GM21619 (cell line): ENCODE results near the gene PDPK1.
"Not testable (repeated sequence)": the region's sequence is repeated elsewhere in the genome, so short reads cannot be mapped to it uniquely, and the experiment has no call there.

Experiments
- ATAC-seq: cut with Tn5 transposase; IDR thresholded peaks from one replicate; pipeline ENCODE4 v1.9.1; 2021; ENCODE audit not compliant: unreplicated experiment

The PDPK1 gene

DNA sequence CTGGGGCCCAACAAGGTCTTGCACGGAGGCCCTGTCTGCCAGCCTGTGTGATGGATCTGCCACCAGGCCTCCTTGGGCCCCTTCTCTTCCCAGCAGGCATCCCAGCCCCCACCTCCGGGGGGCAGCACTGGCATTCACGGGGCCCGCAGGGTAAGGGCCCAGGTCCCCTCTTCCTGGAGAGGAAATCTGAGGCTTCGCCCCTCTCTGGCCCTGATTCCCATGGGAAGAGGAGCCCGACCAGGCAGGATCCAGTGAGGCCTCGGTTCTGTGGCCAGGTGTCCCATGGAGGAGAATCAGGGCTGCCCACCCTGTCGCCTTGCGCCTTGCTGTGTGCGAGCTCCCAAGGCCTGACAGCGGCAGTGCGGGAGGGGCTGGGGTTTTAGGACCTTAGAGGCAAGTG lies 48.4 kb downstream of the PDPK1 start:
- no peak for ATAC-seq

DNA sequence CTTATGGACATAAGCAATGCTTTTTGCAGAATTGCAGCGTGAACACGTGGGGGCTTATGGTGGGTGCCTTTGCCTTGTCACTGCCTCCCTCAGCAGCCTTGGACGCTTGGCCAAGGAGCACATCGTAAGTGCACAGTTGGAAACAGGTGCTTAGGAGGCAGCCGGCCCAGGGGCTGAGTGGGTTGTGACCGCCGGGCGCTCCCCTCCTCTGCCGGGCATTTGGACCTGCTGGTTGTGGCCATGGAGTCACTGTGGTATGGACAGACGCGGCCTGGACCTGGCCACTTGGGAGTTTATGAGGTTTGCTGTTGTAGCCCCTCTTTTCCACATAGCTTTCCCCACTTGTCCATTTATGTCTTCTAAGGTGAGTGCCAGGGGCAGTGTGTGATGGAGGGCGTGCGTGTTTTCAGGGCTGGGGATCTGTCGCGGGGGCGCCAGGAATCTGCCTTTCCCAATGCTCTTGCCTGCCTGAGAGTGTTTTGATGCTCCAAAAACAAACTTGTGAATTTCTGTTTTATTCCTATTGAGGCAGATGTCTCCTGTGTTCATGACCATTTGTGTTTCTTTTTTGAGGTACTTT lies 49.2 kb downstream of the PDPK1 start:
- no peak for ATAC-seq

GRCh38 chr16:2587891-2588565 lies 50.2 kb downstream of the PDPK1 start:
- no peak for ATAC-seq

DNA sequence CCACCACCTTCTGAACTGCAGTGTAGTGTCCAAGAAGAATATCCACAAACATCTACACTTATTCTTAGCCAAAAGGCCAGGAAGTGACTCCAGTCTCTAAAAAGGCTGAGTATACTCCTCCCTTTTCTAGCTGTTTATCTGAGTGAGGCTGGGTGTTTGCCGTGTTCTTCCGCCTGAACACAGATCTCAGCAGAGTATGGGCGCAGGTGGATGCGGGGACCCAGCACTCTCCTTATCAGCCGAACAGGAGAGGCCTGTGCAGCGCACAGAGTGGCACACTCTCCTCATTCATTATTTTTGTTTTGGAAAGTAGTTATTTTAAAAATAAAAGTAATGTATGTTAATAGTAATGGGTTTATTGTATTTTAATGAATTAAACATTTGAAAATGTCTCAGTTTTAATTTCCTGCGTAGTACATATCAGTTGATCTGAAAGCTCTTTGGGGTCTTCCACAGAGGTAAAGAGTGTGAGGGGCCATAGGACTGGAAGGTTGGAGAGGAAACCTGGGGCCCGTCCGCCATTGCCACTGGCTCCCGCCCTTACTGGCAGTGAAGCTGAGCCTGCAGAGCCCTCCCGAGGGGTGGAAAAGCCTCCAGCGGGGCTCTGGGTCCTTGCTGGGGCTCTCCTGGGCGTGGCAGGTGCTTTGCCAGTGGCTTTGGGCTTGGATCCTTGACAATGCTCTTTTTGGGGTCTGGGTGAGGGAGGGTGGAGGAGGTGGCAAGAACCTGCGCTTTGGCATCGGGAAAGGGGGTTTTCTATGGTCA lies 53.8 kb downstream of the PDPK1 start:
- ATAC-seq: no peak

DNA sequence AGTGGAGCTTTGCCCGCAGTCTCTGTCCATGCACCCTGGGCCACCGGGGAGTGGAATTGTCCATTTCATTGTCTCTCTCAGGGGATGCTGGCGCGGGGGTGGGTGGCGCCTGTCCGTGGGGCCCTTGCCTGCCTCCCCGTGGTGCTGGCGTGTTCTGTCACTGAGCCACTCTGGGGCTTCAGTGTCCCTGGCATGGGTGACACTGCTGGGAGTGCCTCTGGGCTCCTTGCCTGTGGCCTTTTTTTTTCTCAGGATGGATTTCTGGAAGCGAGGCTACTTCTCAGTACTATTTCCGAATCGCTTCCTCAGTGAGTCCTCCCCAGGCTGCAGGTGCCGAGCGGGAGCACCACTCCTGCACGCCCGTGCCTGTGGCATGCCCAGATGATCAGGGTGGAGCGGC lies 55.0 kb downstream of the PDPK1 start:
- no peak for ATAC-seq

GRCh38 chr16:2595393-2596205 lies 57.8 kb downstream of the PDPK1 start:
- no peak for ATAC-seq

GRCh38 chr16:2596747-2597559 lies 59.1 kb downstream of the PDPK1 start:
- ATAC-seq: no peak

DNA sequence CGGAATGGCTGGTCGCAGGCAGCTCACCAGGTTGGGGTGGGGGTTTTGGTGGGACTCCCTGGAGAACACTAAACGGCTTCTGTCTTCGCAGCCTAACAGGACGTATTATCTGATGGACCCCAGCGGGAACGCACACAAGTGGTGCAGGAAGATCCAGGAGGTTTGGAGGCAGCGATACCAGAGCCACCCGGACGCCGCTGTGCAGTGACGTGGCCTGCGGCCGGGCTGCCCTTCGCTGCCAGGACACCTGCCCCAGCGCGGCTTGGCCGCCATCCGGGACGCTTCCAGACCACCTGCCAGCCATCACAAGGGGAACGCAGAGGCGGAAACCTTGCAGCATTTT lies 59.7 kb downstream of the PDPK1 start:
- ATAC-seq: no peak

GRCh38 chr16:2598133-2598641 lies 60.4 kb downstream of the PDPK1 start:
- no peak for ATAC-seq

DNA sequence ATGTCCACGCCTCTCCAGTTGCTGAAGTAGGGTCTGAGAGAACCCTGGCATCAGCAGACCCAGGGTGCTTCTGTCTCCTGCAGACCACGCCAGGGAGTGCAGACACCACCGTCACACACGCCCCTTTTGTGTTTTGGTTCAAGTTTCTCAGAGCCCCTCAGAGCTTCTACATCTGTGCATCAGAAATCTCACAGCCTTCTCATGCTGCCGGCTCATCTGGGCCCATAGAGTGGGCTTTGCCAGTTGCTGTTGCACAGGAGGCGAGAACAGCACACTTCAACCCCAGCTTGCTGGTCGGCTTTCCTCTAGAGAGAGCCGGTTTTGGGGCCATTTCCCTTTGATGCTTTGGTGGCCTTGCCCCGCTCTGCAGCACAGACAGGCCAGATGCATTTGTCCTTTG lies 60.9 kb downstream of the PDPK1 start:
- no peak for ATAC-seq

- not testable (repeated sequence) for ATAC-seq
Measured at GRCh38 chr16:2599165-2599564, 61.3 kb downstream of the PDPK1 start.

- not testable (repeated sequence) for ATAC-seq
Measured at GRCh38 chr16:2599785-2600184, 62.0 kb downstream of the PDPK1 start.

- not testable (repeated sequence) for ATAC-seq
Measured at GRCh38 chr16:2601301-2602025, 63.6 kb downstream of the PDPK1 start.

GRCh38 chr16:2602175-2602574 lies 64.4 kb downstream of the PDPK1 start:
- not testable (repeated sequence) for ATAC-seq

DNA sequence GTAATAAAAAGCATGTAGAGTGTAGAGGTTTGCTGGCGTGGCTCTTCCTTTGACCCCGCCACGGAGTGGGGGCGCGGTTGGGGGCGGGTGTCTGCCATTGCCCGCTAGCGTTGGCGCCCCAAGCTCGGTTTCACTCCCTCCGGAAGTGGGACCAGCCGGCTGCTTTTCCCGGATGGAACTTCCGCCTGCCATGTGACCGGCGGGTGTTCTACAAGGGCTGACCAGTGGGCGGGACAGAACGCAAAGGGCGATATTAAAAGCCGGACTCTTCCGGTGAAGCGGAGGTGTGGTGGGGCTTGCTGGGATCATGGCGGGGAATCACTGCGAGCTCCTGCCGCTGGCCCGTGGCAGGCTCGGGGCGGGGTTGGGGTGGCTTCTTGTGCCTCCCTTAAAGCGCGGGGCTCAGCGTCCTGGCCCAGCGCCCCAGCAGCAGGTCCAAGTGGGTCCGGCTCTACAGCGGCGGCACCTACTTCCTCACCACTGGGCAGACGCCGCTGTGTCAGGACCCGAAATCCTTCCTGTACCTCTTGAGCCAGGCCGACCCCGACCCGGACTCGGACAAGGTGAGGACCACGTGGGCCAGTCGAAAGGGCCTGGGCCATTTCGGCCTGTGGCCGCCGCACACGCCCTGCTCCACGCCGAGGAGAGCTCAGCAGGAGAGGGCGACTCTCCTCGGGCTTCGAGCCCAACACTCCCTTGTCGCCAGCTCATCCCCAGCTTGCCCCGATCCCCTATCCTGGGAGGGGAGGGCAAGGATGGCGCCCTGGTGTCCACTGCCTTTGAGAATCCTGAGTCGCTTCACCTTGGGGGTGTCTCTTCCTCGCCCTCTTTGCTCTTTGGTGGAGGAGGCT lies 65.6 kb downstream of the PDPK1 start:
- peak; percentile 60 for ATAC-seq

- ATAC-seq: not testable (repeated sequence)
Measured at GRCh38 chr16:2604016-2604369, 66.2 kb downstream of the PDPK1 start.

GRCh38 chr16:2606820-2607219 lies 69.0 kb downstream of the PDPK1 start:
- ATAC-seq: not testable (repeated sequence)

- not testable (repeated sequence) for ATAC-seq
Measured at GRCh38 chr16:2609345-2609744, 71.5 kb downstream of the PDPK1 start.
